Measurements from ENCODE around the gene CAMK2D.

CAMK2D gene

GRCh38 chr4:113614414-113614813 is 147.1 kb downstream of the CAMK2D start:
- no peak for DNase-seq (ENCODE audit: low read depth, low spot score)
- H3K4me1 ChIP-seq (ENCODE audit: control insufficient read depth, insufficient read depth, low read length), result no peaks in the 10 kb centered on the region
- no peak overlapping the region for H3K4me3 ChIP-seq (ENCODE audit: low read length)
- H3K9me3 ChIP-seq (ENCODE audit: control insufficient read depth, insufficient read depth, low read length), result no peaks in the 10 kb centered on the region
- H3K27me3 ChIP-seq (ENCODE audit: control insufficient read depth, insufficient read depth, low read length), result no peaks in the 10 kb centered on the region
- no CpG with 5 or more reads among the region's 2 CpGs for WGBS (ENCODE audit: insufficient coverage, insufficient read length)
- no peaks in the 10 kb centered on the region for H3K36me3 ChIP-seq (ENCODE audit: control insufficient read depth, insufficient read depth, low read length)
- no peak overlapping the region for H3K27ac ChIP-seq (ENCODE audit: low read length)

GRCh38 chr4:113613503-113613902 is 148.0 kb downstream of the CAMK2D start:
- H3K4me3 ChIP-seq (ENCODE audit: low read length), result no peak overlapping the region
- H3K27ac ChIP-seq (ENCODE audit: low read length), result no peak overlapping the region
- H3K4me1 ChIP-seq (ENCODE audit: control insufficient read depth, insufficient read depth, low read length), result no peaks in the 10 kb centered on the region
- WGBS (ENCODE audit: insufficient coverage, insufficient read length), result 100% methylated on average over 3 of the region's 4 CpGs
- DNase-seq (ENCODE audit: low read depth, low spot score), result no peak
- no peaks in the 10 kb centered on the region for H3K27me3 ChIP-seq (ENCODE audit: control insufficient read depth, insufficient read depth, low read length)
- no peaks in the 10 kb centered on the region for H3K9me3 ChIP-seq (ENCODE audit: control insufficient read depth, insufficient read depth, low read length)
- H3K36me3 ChIP-seq (ENCODE audit: control insufficient read depth, insufficient read depth, low read length), result no peaks in the 10 kb centered on the region

- no peak for DNase-seq (ENCODE audit: low read depth, low spot score)
Measured at GRCh38 chr4:113610537-113610936, 151.0 kb downstream of the CAMK2D start.

GRCh38 chr4:113607998-113608397 is 153.5 kb downstream of the CAMK2D start:
- Histone ChIP-seq H3K36me3 (ENCODE audit: control insufficient read depth, insufficient read depth, low read length) (no peaks in the 10 kb centered on the region), H3K27me3 (ENCODE audit: control insufficient read depth, insufficient read depth, low read length) (no peaks in the 10 kb centered on the region), H3K27ac (ENCODE audit: low read length) (no peak overlapping the region), H3K4me3 (ENCODE audit: low read length) (no peak overlapping the region), H3K4me1 (ENCODE audit: control insufficient read depth, insufficient read depth, low read length) (no peaks in the 10 kb centered on the region), H3K9me3 (ENCODE audit: control insufficient read depth, insufficient read depth, low read length) (no peaks in the 10 kb centered on the region)
- WGBS (ENCODE audit: insufficient coverage, insufficient read length), result no CpG with 5 or more reads among the region's 1 CpG
- DNase-seq (ENCODE audit: low read depth, low spot score), result no peak

More at GRCh38 chr4:113610537-113610936, 151.0 kb downstream of the CAMK2D start:
- 100% methylated on average over 1 of the region's 3 CpGs for WGBS (ENCODE audit: insufficient coverage, insufficient read length)
- no peak overlapping the region for H3K27ac ChIP-seq (ENCODE audit: low read length)
- no peaks in the 10 kb centered on the region for H3K27me3 ChIP-seq (ENCODE audit: control insufficient read depth, insufficient read depth, low read length)
- H3K36me3 ChIP-seq (ENCODE audit: control insufficient read depth, insufficient read depth, low read length), result no peaks in the 10 kb centered on the region
- no peak overlapping the region for H3K4me3 ChIP-seq (ENCODE audit: low read length)
- H3K9me3 ChIP-seq (ENCODE audit: control insufficient read depth, insufficient read depth, low read length), result no peaks in the 10 kb centered on the region
- H3K4me1 ChIP-seq (ENCODE audit: control insufficient read depth, insufficient read depth, low read length), result no peaks in the 10 kb centered on the region

- Histone ChIP-seq H3K4me3 (ENCODE audit: low read length) (no peak overlapping the region), H3K36me3 (ENCODE audit: control insufficient read depth, insufficient read depth, low read length) (no peaks in the 10 kb centered on the region), H3K27me3 (ENCODE audit: control insufficient read depth, insufficient read depth, low read length) (no peaks in the 10 kb centered on the region), H3K27ac (ENCODE audit: low read length) (no peak overlapping the region), H3K9me3 (ENCODE audit: control insufficient read depth, insufficient read depth, low read length) (no peaks in the 10 kb centered on the region), H3K4me1 (ENCODE audit: control insufficient read depth, insufficient read depth, low read length) (no peaks in the 10 kb centered on the region)
- no CpG with 5 or more reads among the region's 9 CpGs for WGBS (ENCODE audit: insufficient coverage, insufficient read length)
- DNase-seq (ENCODE audit: low read depth, low spot score), result no peak
Measured at GRCh38 chr4:113607147-113607720, 154.3 kb downstream of the CAMK2D start.

GRCh38 chr4:113604955-113605354 is 156.6 kb downstream of the CAMK2D start:
- no peaks in the 10 kb centered on the region for H3K4me1 ChIP-seq (ENCODE audit: control insufficient read depth, insufficient read depth, low read length)
- H3K9me3 ChIP-seq (ENCODE audit: control insufficient read depth, insufficient read depth, low read length), result no peaks in the 10 kb centered on the region
- no peaks in the 10 kb centered on the region for H3K27me3 ChIP-seq (ENCODE audit: control insufficient read depth, insufficient read depth, low read length)
- DNase-seq (ENCODE audit: low read depth, low spot score), result no peak
- H3K4me3 ChIP-seq (ENCODE audit: low read length), result no peak overlapping the region
- no CpG with 5 or more reads among the region's 2 CpGs for WGBS (ENCODE audit: insufficient coverage, insufficient read length)
- H3K36me3 ChIP-seq (ENCODE audit: control insufficient read depth, insufficient read depth, low read length), result no peaks in the 10 kb centered on the region
- no peak overlapping the region for H3K27ac ChIP-seq (ENCODE audit: low read length)

GRCh38 chr4:113603911-113604310 is 157.6 kb downstream of the CAMK2D start:
- Histone ChIP-seq H3K4me1 (ENCODE audit: control insufficient read depth, insufficient read depth, low read length) (no peaks in the 10 kb centered on the region), H3K4me3 (ENCODE audit: low read length) (no peak overlapping the region), H3K27me3 (ENCODE audit: control insufficient read depth, insufficient read depth, low read length) (no peaks in the 10 kb centered on the region), H3K27ac (ENCODE audit: low read length) (no peak overlapping the region), H3K9me3 (ENCODE audit: control insufficient read depth, insufficient read depth, low read length) (no peaks in the 10 kb centered on the region), H3K36me3 (ENCODE audit: control insufficient read depth, insufficient read depth, low read length) (no peaks in the 10 kb centered on the region)
- DNase-seq (ENCODE audit: low read depth, low spot score), result no peak
- WGBS (ENCODE audit: insufficient coverage, insufficient read length), result no CpG with 5 or more reads among the region's 1 CpG

GRCh38 chr4:113602646-113603228 is 158.8 kb downstream of the CAMK2D start:
- DNase-seq (ENCODE audit: low read depth, low spot score), result no peak
- no peaks in the 10 kb centered on the region for H3K36me3 ChIP-seq (ENCODE audit: control insufficient read depth, insufficient read depth, low read length)
- H3K27ac ChIP-seq (ENCODE audit: low read length), result no peak overlapping the region
- no CpG with 5 or more reads among the region's 8 CpGs for WGBS (ENCODE audit: insufficient coverage, insufficient read length)
- H3K4me3 ChIP-seq (ENCODE audit: low read length), result no peak overlapping the region
- no peaks in the 10 kb centered on the region for H3K27me3 ChIP-seq (ENCODE audit: control insufficient read depth, insufficient read depth, low read length)
- H3K9me3 ChIP-seq (ENCODE audit: control insufficient read depth, insufficient read depth, low read length), result no peaks in the 10 kb centered on the region
- no peaks in the 10 kb centered on the region for H3K4me1 ChIP-seq (ENCODE audit: control insufficient read depth, insufficient read depth, low read length)

GRCh38 chr4:113601636-113602035 is 159.9 kb downstream of the CAMK2D start:
- Histone ChIP-seq H3K4me1 (ENCODE audit: control insufficient read depth, insufficient read depth, low read length) (no peaks in the 10 kb centered on the region), H3K9me3 (ENCODE audit: control insufficient read depth, insufficient read depth, low read length) (no peaks in the 10 kb centered on the region), H3K27ac (ENCODE audit: low read length) (no peak overlapping the region), H3K27me3 (ENCODE audit: control insufficient read depth, insufficient read depth, low read length) (no peaks in the 10 kb centered on the region), H3K4me3 (ENCODE audit: low read length) (no peak overlapping the region), H3K36me3 (ENCODE audit: control insufficient read depth, insufficient read depth, low read length) (no peaks in the 10 kb centered on the region)
- no peak for DNase-seq (ENCODE audit: low read depth, low spot score)
- WGBS (ENCODE audit: insufficient coverage, insufficient read length), result no CpG with 5 or more reads among the region's 4 CpGs

- Histone ChIP-seq H3K36me3 (ENCODE audit: control insufficient read depth, insufficient read depth, low read length) (no peaks in the 10 kb centered on the region), H3K4me3 (ENCODE audit: low read length) (no peak overlapping the region), H3K4me1 (ENCODE audit: control insufficient read depth, insufficient read depth, low read length) (no peaks in the 10 kb centered on the region), H3K27ac (ENCODE audit: low read length) (no peak overlapping the region), H3K27me3 (ENCODE audit: control insufficient read depth, insufficient read depth, low read length) (no peaks in the 10 kb centered on the region), H3K9me3 (ENCODE audit: control insufficient read depth, insufficient read depth, low read length) (no peaks in the 10 kb centered on the region)
- no peak for DNase-seq (ENCODE audit: low read depth, low spot score)
- WGBS (ENCODE audit: insufficient coverage, insufficient read length), result no CpG with 5 or more reads among the region's 6 CpGs
Measured at GRCh38 chr4:113596396-113596795, 165.1 kb downstream of the CAMK2D start.

- Histone ChIP-seq H3K27me3 (ENCODE audit: control insufficient read depth, insufficient read depth, low read length) (no peaks in the 10 kb centered on the region), H3K4me1 (ENCODE audit: control insufficient read depth, insufficient read depth, low read length) (no peaks in the 10 kb centered on the region), H3K4me3 (ENCODE audit: low read length) (no peak overlapping the region), H3K36me3 (ENCODE audit: control insufficient read depth, insufficient read depth, low read length) (no peaks in the 10 kb centered on the region), H3K9me3 (ENCODE audit: control insufficient read depth, insufficient read depth, low read length) (no peaks in the 10 kb centered on the region), H3K27ac (ENCODE audit: low read length) (no peak overlapping the region)
- no CpG with 5 or more reads among the region's 2 CpGs for WGBS (ENCODE audit: insufficient coverage, insufficient read length)
- DNase-seq (ENCODE audit: low read depth, low spot score), result no peak
Measured at GRCh38 chr4:113594231-113594556, 167.3 kb downstream of the CAMK2D start.

Measured in iPS DF 6.9 (cell line).